ENCODE results near the gene TRAPPC3L.

DNA sequence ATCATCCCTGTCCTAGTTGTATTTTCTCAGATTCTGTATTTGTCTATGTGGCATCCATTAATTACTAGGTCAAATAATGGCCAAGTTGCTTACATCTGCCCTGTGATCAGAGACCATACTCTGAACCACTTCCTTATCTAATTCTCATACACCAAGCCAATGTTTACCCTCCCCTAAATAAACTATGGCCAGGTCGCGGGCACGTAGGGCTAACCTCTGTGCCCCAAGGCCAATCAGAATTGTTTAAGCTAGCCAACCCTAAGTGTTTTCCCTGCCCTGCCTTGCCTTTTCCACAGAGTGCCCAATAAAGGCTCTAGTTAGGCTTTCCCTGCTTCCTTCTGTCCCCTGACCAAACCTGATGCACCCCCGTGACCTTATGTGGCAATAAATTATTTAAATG, 5.3 kb upstream of the TRAPPC3L start:
- TF ChIP-seq CTCF (IDR thresholded peaks at IDR 0.05) (no peak), POLR2A (IDR thresholded peaks at IDR 0.05) (no peak)

Data from body of pancreas (tissue), 4 donors.